Stomach (tissue), 4 donors: Measurements from ENCODE around the gene ITGB2.

Source experiments
- CTCF ChIP-seq, 7 experiments: fragments of 450-650 bp in 4 of 7; fragments of 200-600 bp in 3 of 7; sonication (generic) in 3 of 7; IDR thresholded peaks; one replicate each; pipeline ENCODE4 v1.5.1; 2016 to 2019; ENCODE audit warnings: antibody characterized with exemption in 7 of 7, control low read depth in 2 of 7, mild to moderate bottlenecking in 1 of 7
- POLR2A ChIP-seq, 4 donors: fragments of 450-650 bp; IDR thresholded peaks; one replicate each; pipeline ENCODE4 v1.6.1; 2016; ENCODE audit warnings: antibody characterized with exemption in 4 of 4, control low read depth in 2 of 4, mild to moderate bottlenecking in 1 of 4, moderate library complexity in 1 of 4
- POLR2AphosphoS5 ChIP-seq, 3 donors: sonication (generic); formaldehyde crosslinking; IDR thresholded peaks; one replicate each; pipeline ENCODE4 v1.6.1; 2016; ENCODE audit warnings: antibody characterized with exemption in 3 of 3

GRCh38 chr21:44942566-44942965 lies 21.9 kb upstream of the ITGB2 start:
- TF ChIP-seq CTCF (IDR thresholded peaks at IDR 0.05) (no peak), POLR2A (IDR thresholded peaks at IDR 0.05) (no peak), POLR2AphosphoS5 (IDR thresholded peaks at IDR 0.05) (no peak)
